GM23338 (cell line): ENCODE measurements around the gene IFNL3. TPM values are rescaled to one million over a fixed set of nuclear protein-coding genes. Genes with fewer than 3 reads are reported as not detected.

Experiments
- ATAC-seq: fragments of 200-7000 bp; cut with Tn5 transposase; 3 replicates; pipeline ENCODE4 v1.9.1; 2020
- DNase-seq: peaks from one replicate; pipeline ENCODE4 v3.0.0-alpha.2; 2015; ENCODE audit warnings: low spot score
- H2AFZ ChIP-seq: fragments of 200-600 bp; sonication (generic); 2 replicates; pipeline ENCODE4 v1.8.0; 2016; ENCODE audit warnings: antibody characterized with exemption, mild to moderate bottlenecking, moderate library complexity
- H3F3A ChIP-seq: fragments of 200-600 bp; sonication (generic); replicated peaks from 2 replicates; pipeline ENCODE4 v1.8.0; 2017; ENCODE audit warnings: antibody characterized with exemption, mixed run types, low read depth
- H3K27ac ChIP-seq: fragments of 200-600 bp; sonication (generic); 2 replicates; pipeline ENCODE4 v1.6.1; 2016; ENCODE audit warnings: low read depth
- H3K27me3 ChIP-seq: fragments of 200-600 bp; sonication (generic); 2 replicates; pipeline ENCODE4 v1.8.0; 2016; ENCODE audit warnings: mild to moderate bottlenecking, mixed run types, moderate library complexity; ENCODE audit not compliant: insufficient read depth
- H3K36me3 ChIP-seq: fragments of 200-600 bp; sonication (generic); 2 replicates; pipeline ENCODE4 v1.8.0; 2016; ENCODE audit warnings: mild to moderate bottlenecking; ENCODE audit not compliant: insufficient read depth
- H3K4me1 ChIP-seq: fragments of 200-600 bp; sonication (generic); 2 replicates; pipeline ENCODE4 v1.8.0; 2016; ENCODE audit warnings: mild to moderate bottlenecking, moderate library complexity; ENCODE audit not compliant: insufficient read depth
- H3K4me2 ChIP-seq: fragments of 200-600 bp; sonication (generic); 2 replicates; pipeline ENCODE4 v1.7.1; 2017; ENCODE audit warnings: mixed run types
- H3K4me3 ChIP-seq: fragments of 200-600 bp; sonication (generic); 2 replicates; pipeline ENCODE4 v1.6.1; 2016; ENCODE audit warnings: mixed run types
- H3K79me2 ChIP-seq: fragments of 200-600 bp; sonication (generic); replicated peaks from 2 replicates; pipeline ENCODE4 v1.8.0; 2017; ENCODE audit warnings: mild to moderate bottlenecking; ENCODE audit not compliant: insufficient read depth
- H3K9me2 ChIP-seq: fragments of 200-600 bp; sonication (generic); 2 replicates; pipeline ENCODE4 v1.8.0; 2017; ENCODE audit not compliant: insufficient read depth
- H4K20me1 ChIP-seq: fragments of 200-600 bp; sonication (generic); replicated peaks from 2 replicates; pipeline ENCODE4 v1.8.0; 2017; ENCODE audit warnings: mild to moderate bottlenecking; ENCODE audit not compliant: insufficient read depth
- H3K27ac Mint-ChIP-seq: 2 replicates; pipeline ENCODE4 v1.8.0; 2020; ENCODE audit warnings: inconsistent platforms, mild to moderate bottlenecking, moderate library complexity, mixed read lengths
- H3K27me3 Mint-ChIP-seq: 3 replicates; pipeline ENCODE4 v1.8.0; 2022; ENCODE audit warnings: low read depth, mild to moderate bottlenecking, moderate library complexity, mixed read lengths, inconsistent platforms; ENCODE audit not compliant: insufficient read depth, poor library complexity
- H3K36me3 Mint-ChIP-seq: 3 replicates; pipeline ENCODE4 v1.8.0; 2021; ENCODE audit warnings: low read depth, mild to moderate bottlenecking, inconsistent platforms, moderate library complexity, mixed read lengths
- H3K4me1 Mint-ChIP-seq: 3 replicates; pipeline ENCODE4 v1.8.0; 2020; ENCODE audit warnings: mild to moderate bottlenecking, inconsistent platforms, mixed read lengths
- H3K4me3 Mint-ChIP-seq: 3 replicates; pipeline ENCODE4 v1.8.0; 2021; ENCODE audit warnings: moderate library complexity, mild to moderate bottlenecking, inconsistent platforms, mixed read lengths
- H3K9me3 Mint-ChIP-seq: 3 replicates; pipeline ENCODE4 v1.8.0; 2020; ENCODE audit warnings: moderate library complexity, mild to moderate bottlenecking, inconsistent platforms, mixed read lengths
- CREB1 ChIP-seq: fragments of 250-450 bp; sonication (Bioruptor Pico); IDR thresholded peaks from 2 replicates; pipeline ENCODE4 v1.5.0; 2020; ENCODE audit warnings: low read depth, mild to moderate bottlenecking, moderate library complexity
- EZH2 ChIP-seq: fragments of 200-600 bp; sonication (generic); IDR thresholded peaks from one replicate; pipeline ENCODE4 v1.8.0; 2017; ENCODE audit warnings: antibody characterized with exemption, mild to moderate bottlenecking, low read depth; ENCODE audit not compliant: unreplicated experiment
- JUNB ChIP-seq: IDR thresholded peaks from one replicate; pipeline ENCODE4 v1.6.1; 2016; ENCODE audit warnings: antibody characterized with exemption; ENCODE audit not compliant: unreplicated experiment
- NANOG ChIP-seq: IDR thresholded peaks from 2 replicates; pipeline ENCODE4 v1.6.1; 2016; ENCODE audit warnings: antibody characterized with exemption, borderline replicate concordance
- POLR2AphosphoS5 ChIP-seq: IDR thresholded peaks from 2 replicates; pipeline ENCODE4 v1.6.1; 2016; ENCODE audit warnings: antibody characterized with exemption, low read depth
- ZNF114 ChIP-seq: fragments of 250-450 bp; sonication (Bioruptor Pico); IDR thresholded peaks from 2 replicates; pipeline ENCODE4 v1.5.0; 2020; ENCODE audit warnings: mild to moderate bottlenecking, moderate library complexity
- polyA plus RNA-seq: library from polyadenylated mRNA; unstranded; fragments of >200 nt; fragmentation: Nextera tagmentation; extraction: Ambion mirVana; gene quantifications from 2 replicates; pipeline ENCODE4 v1.2.1, GENCODE V29; 2016
- total RNA-seq: library from RNA; depleted of rRNA; stranded (reverse); fragments of >200 nt; shearing (Covaris generic); gene quantifications from 2 replicates; pipeline ENCODE4 v1.2.3, GENCODE V29; 2014
- TF ChIP-seq, protein P1 (sequence below): IDR thresholded peaks from 2 replicates; pipeline ENCODE4 v1.6.1; 2016; ENCODE audit warnings: antibody characterized with exemption
- TF ChIP-seq, protein P2 (sequence below): fragments of 250-450 bp; sonication (Bioruptor Pico); IDR thresholded peaks from 2 replicates; pipeline ENCODE4 v1.5.0; 2020; ENCODE audit warnings: mild to moderate bottlenecking, moderate library complexity

IFNL3 gene
- total and polyA plus RNA-seq, 2 experiments from 2014 or later = not detected

DNA sequence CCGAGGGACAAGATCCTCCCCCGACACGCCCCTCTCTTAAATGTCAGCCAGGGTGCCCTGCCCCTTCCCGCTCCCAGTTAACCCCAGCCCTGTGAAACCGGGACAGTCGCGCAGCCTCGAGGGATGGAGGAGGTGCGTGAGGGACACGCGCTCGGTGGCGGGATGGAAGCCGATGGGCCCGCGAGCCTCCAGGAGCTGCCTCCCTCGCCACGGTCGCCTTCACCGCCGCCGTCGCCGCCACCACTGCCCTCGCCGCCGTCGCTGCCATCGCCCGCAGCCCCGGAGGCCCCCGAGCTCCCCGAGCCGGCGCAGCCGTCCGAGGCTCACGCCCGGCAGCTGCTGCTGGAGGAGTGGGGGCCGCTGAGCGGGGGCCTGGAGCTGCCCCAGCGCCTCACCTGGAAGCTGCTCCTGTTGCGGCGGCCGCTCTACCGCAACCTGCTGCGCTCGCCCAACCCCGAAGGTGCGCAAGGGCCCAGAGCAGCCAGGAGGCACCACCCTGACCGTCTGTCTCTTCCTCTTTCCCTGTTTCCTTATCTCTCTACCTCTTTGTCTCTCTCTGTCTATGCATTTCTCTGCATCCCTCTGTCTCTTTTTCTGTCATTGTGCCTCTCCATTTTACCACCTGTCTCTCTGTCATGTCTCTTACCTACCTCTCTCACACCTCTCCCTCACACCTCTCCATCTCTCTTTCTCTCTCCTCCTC lies 47.8 kb downstream of the IFNL3 start, which contains the start of gene NCCRP1:
Gene NCCRP1 (plus strand): TSS at position 105 of the 703 bp plus-strand sequence. CDS start 19 bp downstream, at position 124.
- no peaks in the 10 kb centered on the region for H3K9me2 ChIP-seq
- H2AFZ ChIP-seq = peak within 1 kb of the TSS; percentile 70
- DNase-seq (peak; percentile 81), ATAC-seq (peak; percentile 78)
- Mint-ChIP-seq H3K4me1 (peaks cover 21% of the 10 kb centered on the region), H3K27me3 (peaks cover 40% of the 10 kb centered on the region), H3K9me3 (peaks cover 3% of the 10 kb centered on the region; the same call in 2 of the 3 replicates), H3K4me3 (peak within 1 kb of the TSS; percentile 72), H3K36me3 (no peaks in the 10 kb centered on the region; the same call in 2 of the 3 replicates), H3K27ac (no peak within 1 kb of the TSS)
- peak within 1 kb of the TSS; percentile 78 for H3K4me2 ChIP-seq
- no peaks in the 10 kb centered on the region for H3K79me2 ChIP-seq
- peaks cover 6% of the 10 kb centered on the region for H3K4me1 ChIP-seq
- H4K20me1 ChIP-seq = no peaks in the 10 kb centered on the region
- TF ChIP-seq EZH2 = peak; percentile 48
- TF ChIP-seq, protein P1, sequence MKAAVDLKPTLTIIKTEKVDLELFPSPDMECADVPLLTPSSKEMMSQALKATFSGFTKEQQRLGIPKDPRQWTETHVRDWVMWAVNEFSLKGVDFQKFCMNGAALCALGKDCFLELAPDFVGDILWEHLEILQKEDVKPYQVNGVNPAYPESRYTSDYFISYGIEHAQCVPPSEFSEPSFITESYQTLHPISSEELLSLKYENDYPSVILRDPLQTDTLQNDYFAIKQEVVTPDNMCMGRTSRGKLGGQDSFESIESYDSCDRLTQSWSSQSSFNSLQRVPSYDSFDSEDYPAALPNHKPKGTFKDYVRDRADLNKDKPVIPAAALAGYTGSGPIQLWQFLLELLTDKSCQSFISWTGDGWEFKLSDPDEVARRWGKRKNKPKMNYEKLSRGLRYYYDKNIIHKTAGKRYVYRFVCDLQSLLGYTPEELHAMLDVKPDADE = no peak
- TF ChIP-seq POLR2AphosphoS5 = 0 out of 2 replicates have a peak, but pooled peaks have one; percentile 43
- H3K4me3 ChIP-seq = peak within 1 kb of the TSS; percentile 55
- no peaks in the 10 kb centered on the region for H3K36me3 ChIP-seq
- no peak within 1 kb of the TSS for H3K27ac ChIP-seq
- H3F3A ChIP-seq = no peaks in the 10 kb centered on the region
- H3K27me3 ChIP-seq = peaks cover 30% of the 10 kb centered on the region

DNA sequence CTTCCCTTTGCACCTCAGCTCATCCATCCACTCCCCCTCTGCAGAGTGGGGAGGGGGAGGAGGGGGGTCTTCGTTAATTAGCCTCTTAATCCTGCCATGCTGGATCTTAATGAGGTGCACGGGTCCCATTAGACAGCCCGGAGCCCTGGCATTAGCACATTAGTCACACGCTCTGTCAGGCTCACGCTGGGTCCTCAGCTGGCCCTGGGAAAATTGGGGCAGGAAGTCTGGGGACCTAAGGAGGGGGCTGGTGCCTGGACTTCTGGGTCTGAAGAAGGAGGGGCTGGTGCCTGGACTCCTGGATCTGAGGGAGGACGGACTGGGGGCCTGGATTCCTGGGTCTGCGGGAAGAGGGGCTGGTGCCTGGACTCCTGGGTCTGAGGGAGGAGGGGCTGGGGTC lies 48.5 kb downstream of the IFNL3 start:
- Histone ChIP-seq H3K36me3 (no peaks in the 10 kb centered on the region), H4K20me1 (no peaks in the 10 kb centered on the region), H3K27ac (no peak overlapping the region), H3K27me3 (peaks cover 30% of the 10 kb centered on the region), H3K4me2 (peak overlapping the region; percentile 78; the same call in 1 of the 2 replicates), H3K9me2 (no peaks in the 10 kb centered on the region), H3F3A (no peaks in the 10 kb centered on the region), H3K79me2 (no peaks in the 10 kb centered on the region), H3K4me1 (peaks cover 6% of the 10 kb centered on the region), H3K4me3 (peak overlapping the region; percentile 55; the same call in 1 of the 2 replicates), H2AFZ (peak overlapping the region; percentile 56; the same call in 1 of the 2 replicates)
- Mint-ChIP-seq H3K4me1 (peaks cover 21% of the 10 kb centered on the region), H3K36me3 (no peaks in the 10 kb centered on the region; the same call in 2 of the 3 replicates), H3K4me3 (peak overlapping the region; percentile 61; the same call in 2 of the 3 replicates), H3K9me3 (peaks cover 3% of the 10 kb centered on the region; the same call in 2 of the 3 replicates), H3K27me3 (peaks cover 40% of the 10 kb centered on the region), H3K27ac (no peak overlapping the region)
- DNase-seq = no peak
- peak; percentile 8 for ATAC-seq
- TF ChIP-seq POLR2AphosphoS5 (0 out of 2 replicates have a peak, but pooled peaks have one; percentile 0), CREB1 (CRISPR knock-in tag) (no peak)

DNA sequence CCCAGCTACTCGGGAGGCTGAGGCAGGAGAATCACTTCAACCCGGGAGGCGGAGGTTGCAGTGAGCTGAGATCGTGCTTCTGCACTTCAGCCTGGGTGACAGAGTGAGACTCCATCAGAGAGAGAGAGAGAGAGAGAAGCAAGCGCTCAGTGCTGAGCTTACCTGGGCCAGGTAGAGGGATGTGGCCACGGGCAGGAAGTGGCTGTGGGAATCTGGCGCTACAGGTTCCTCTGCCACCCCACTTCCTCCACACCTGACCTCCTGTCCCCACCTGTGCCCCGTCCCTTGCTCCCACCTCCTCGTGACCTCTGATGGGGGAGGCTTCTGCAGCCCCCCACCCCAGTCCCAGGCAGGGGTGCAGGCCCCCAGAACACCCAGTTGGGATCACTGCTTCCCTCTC lies 49.1 kb downstream of the IFNL3 start:
- no peaks in the 10 kb centered on the region for H3F3A ChIP-seq
- Mint-ChIP-seq H3K4me3 (peak overlapping the region; percentile 32; the same call in 1 of the 3 replicates), H3K27me3 (peaks cover 40% of the 10 kb centered on the region), H3K27ac (peak overlapping the region; percentile 37; the same call in 1 of the 2 replicates), H3K36me3 (no peaks in the 10 kb centered on the region; the same call in 2 of the 3 replicates), H3K4me1 (peaks cover 21% of the 10 kb centered on the region), H3K9me3 (peaks cover 3% of the 10 kb centered on the region; the same call in 2 of the 3 replicates)
- peak; percentile 11; the same call in 2 of the 3 replicates for ATAC-seq
- H3K27me3 ChIP-seq = peaks cover 30% of the 10 kb centered on the region
- H3K9me2 ChIP-seq = no peaks in the 10 kb centered on the region
- no peaks in the 10 kb centered on the region for H3K36me3 ChIP-seq
- peak overlapping the region; percentile 78; the same call in 1 of the 2 replicates for H3K4me2 ChIP-seq
- DNase-seq = no peak
- H3K27ac ChIP-seq = no peak overlapping the region
- H2AFZ ChIP-seq = peak overlapping the region; percentile 56; the same call in 1 of the 2 replicates
- H3K4me1 ChIP-seq = peaks cover 6% of the 10 kb centered on the region
- H3K4me3 ChIP-seq = no peak overlapping the region
- no peaks in the 10 kb centered on the region for H4K20me1 ChIP-seq
- no peaks in the 10 kb centered on the region for H3K79me2 ChIP-seq
- TF ChIP-seq NANOG (no peak), ZNF114 (CRISPR knock-in tag) (no peak), JUNB (no peak), CREB1 (CRISPR knock-in tag) (no peak)
- TF ChIP-seq, protein P2, sequence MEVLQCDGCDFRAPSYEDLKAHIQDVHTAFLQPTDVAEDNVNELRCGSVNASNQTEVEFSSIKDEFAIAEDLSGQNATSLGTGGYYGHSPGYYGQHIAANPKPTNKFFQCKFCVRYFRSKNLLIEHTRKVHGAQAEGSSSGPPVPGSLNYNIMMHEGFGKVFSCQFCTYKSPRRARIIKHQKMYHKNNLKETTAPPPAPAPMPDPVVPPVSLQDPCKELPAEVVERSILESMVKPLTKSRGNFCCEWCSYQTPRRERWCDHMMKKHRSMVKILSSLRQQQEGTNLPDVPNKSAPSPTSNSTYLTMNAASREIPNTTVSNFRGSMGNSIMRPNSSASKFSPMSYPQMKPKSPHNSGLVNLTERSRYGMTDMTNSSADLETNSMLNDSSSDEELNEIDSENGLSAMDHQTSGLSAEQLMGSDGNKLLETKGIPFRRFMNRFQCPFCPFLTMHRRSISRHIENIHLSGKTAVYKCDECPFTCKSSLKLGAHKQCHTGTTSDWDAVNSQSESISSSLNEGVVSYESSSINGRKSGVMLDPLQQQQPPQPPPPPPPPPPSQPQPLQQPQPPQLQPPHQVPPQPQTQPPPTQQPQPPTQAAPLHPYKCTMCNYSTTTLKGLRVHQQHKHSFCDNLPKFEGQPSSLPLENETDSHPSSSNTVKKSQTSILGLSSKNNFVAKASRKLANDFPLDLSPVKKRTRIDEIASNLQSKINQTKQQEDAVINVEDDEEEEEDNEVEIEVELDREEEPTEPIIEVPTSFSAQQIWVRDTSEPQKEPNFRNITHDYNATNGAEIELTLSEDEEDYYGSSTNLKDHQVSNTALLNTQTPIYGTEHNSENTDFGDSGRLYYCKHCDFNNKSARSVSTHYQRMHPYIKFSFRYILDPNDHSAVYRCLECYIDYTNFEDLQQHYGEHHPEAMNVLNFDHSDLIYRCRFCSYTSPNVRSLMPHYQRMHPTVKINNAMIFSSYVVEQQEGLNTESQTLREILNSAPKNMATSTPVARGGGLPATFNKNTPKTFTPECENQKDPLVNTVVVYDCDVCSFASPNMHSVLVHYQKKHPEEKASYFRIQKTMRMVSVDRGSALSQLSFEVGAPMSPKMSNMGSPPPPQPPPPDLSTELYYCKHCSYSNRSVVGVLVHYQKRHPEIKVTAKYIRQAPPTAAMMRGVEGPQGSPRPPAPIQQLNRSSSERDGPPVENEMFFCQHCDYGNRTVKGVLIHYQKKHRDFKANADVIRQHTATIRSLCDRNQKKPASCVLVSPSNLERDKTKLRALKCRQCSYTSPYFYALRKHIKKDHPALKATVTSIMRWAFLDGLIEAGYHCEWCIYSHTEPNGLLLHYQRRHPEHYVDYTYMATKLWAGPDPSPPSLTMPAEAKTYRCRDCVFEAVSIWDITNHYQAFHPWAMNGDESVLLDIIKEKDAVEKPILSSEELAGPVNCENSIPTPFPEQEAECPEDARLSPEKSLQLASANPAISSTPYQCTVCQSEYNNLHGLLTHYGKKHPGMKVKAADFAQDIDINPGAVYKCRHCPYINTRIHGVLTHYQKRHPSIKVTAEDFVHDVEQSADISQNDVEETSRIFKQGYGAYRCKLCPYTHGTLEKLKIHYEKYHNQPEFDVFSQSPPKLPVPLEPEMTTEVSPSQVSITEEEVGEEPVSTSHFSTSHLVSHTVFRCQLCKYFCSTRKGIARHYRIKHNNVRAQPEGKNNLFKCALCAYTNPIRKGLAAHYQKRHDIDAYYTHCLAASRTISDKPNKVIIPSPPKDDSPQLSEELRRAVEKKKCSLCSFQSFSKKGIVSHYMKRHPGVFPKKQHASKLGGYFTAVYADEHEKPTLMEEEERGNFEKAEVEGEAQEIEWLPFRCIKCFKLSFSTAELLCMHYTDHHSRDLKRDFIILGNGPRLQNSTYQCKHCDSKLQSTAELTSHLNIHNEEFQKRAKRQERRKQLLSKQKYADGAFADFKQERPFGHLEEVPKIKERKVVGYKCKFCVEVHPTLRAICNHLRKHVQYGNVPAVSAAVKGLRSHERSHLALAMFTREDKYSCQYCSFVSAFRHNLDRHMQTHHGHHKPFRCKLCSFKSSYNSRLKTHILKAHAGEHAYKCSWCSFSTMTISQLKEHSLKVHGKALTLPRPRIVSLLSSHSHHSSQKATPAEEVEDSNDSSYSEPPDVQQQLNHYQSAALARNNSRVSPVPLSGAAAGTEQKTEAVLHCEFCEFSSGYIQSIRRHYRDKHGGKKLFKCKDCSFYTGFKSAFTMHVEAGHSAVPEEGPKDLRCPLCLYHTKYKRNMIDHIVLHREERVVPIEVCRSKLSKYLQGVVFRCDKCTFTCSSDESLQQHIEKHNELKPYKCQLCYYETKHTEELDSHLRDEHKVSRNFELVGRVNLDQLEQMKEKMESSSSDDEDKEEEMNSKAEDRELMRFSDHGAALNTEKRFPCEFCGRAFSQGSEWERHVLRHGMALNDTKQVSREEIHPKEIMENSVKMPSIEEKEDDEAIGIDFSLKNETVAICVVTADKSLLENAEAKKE (CRISPR knock-in tag) = no peak
